Transverse colon (tissue), 4 donors: ENCODE results near the gene TRPM2.

Source experiments
- POLR2AphosphoS5 ChIP-seq, 3 donors: sonication (generic); formaldehyde crosslinking; IDR thresholded peaks; one replicate each; pipeline ENCODE4 v1.6.1; 2016; ENCODE audit warnings: antibody characterized with exemption in 3 of 3
- TF ChIP-seq, protein P1 (sequence below), 5 experiments: fragments of 200-600 bp in 3 of 5; fragments of 450-650 bp in 2 of 5; sonication (generic) in 3 of 5; IDR thresholded peaks; 1 replicate in 2 of 5; 2 replicates in 3 of 5; pipeline ENCODE4 v1.5.1; 2016 to 2017; ENCODE audit warnings: antibody characterized with exemption in 5 of 5, inconsistent platforms in 3 of 5, mild to moderate bottlenecking in 2 of 5, moderate library complexity in 1 of 5

GRCh38 chr21:44397431-44398031 is 44.1 kb downstream of the TRPM2 start:
- TF ChIP-seq, protein P1, sequence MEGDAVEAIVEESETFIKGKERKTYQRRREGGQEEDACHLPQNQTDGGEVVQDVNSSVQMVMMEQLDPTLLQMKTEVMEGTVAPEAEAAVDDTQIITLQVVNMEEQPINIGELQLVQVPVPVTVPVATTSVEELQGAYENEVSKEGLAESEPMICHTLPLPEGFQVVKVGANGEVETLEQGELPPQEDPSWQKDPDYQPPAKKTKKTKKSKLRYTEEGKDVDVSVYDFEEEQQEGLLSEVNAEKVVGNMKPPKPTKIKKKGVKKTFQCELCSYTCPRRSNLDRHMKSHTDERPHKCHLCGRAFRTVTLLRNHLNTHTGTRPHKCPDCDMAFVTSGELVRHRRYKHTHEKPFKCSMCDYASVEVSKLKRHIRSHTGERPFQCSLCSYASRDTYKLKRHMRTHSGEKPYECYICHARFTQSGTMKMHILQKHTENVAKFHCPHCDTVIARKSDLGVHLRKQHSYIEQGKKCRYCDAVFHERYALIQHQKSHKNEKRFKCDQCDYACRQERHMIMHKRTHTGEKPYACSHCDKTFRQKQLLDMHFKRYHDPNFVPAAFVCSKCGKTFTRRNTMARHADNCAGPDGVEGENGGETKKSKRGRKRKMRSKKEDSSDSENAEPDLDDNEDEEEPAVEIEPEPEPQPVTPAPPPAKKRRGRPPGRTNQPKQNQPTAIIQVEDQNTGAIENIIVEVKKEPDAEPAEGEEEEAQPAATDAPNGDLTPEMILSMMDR (IDR thresholded peaks at IDR 0.05), result no peak
- no peak for TF ChIP-seq POLR2AphosphoS5 (IDR thresholded peaks at IDR 0.05)
